HepG2 (cell line): Measurements from ENCODE around the gene MNX1. TPM values are rescaled to one million over a fixed set of nuclear protein-coding genes. Genes with fewer than 3 reads are reported as not detected.

Source experiments
- CEBPG ChIP-seq: IDR thresholded peaks from 2 replicates; pipeline ENCODE4 v1.6.1; 2016
- CREBL2 ChIP-seq: sonication (generic); formaldehyde crosslinking; IDR thresholded peaks from 2 replicates; pipeline ENCODE4 v1.8.1; 2023; ENCODE audit warnings: missing genetic modification reagents, mild to moderate bottlenecking, borderline replicate concordance
- ETS1 ChIP-seq: sonication (generic); formaldehyde crosslinking; IDR thresholded peaks from 2 replicates; pipeline ENCODE4 v1.4.0; 2020; ENCODE audit warnings: missing genetic modification reagents
- HMG20A ChIP-seq: IDR thresholded peaks from 2 replicates; pipeline ENCODE4 v1.6.1; 2016; ENCODE audit warnings: borderline replicate concordance
- NKX3-1 ChIP-seq: sonication (generic); formaldehyde crosslinking; IDR thresholded peaks from 2 replicates; pipeline ENCODE4 v1.5.0; 2020; ENCODE audit warnings: missing genetic modification reagents
- NR0B2 ChIP-seq: sonication (generic); formaldehyde crosslinking; IDR thresholded peaks from 2 replicates; pipeline ENCODE4 v1.4.0; 2020; ENCODE audit warnings: mild to moderate bottlenecking, missing genetic modification reagents
- PHF20 ChIP-seq: sonication (generic); formaldehyde crosslinking; IDR thresholded peaks from 2 replicates; pipeline ENCODE4 v1.5.0; 2020; ENCODE audit warnings: mild to moderate bottlenecking, missing genetic modification reagents
- PHF21A ChIP-seq: sonication (generic); formaldehyde crosslinking; IDR thresholded peaks from 2 replicates; pipeline ENCODE4 v1.5.0; 2020; ENCODE audit warnings: mild to moderate bottlenecking, missing genetic modification reagents
- SMARCC2 ChIP-seq: fragments of 450-650 bp; IDR thresholded peaks from 2 replicates; pipeline ENCODE4 v1.6.1; 2017; ENCODE audit warnings: antibody characterized with exemption, mild to moderate bottlenecking
- TEAD3 ChIP-seq: optimal IDR thresholded peaks from 2 replicates; pipeline ENCODE3; 2016; ENCODE audit warnings: borderline replicate concordance
- ZNF296 ChIP-seq: sonication (generic); formaldehyde crosslinking; conservative IDR thresholded peaks from 2 replicates; pipeline ENCODE4 v1.5.0; 2020; ENCODE audit warnings: mild to moderate bottlenecking, missing genetic modification reagents
- ZNF570 ChIP-seq: sonication (generic); formaldehyde crosslinking; IDR thresholded peaks from 2 replicates; pipeline ENCODE4 v1.4.0; 2020; ENCODE audit warnings: mild to moderate bottlenecking, missing genetic modification reagents, borderline replicate concordance
- ZNF609 ChIP-seq: sonication (generic); formaldehyde crosslinking; IDR thresholded peaks from 2 replicates; pipeline ENCODE4 v1.4.0; 2020; ENCODE audit warnings: mild to moderate bottlenecking, missing genetic modification reagents, borderline replicate concordance
- ZNF646 ChIP-seq: sonication (generic); formaldehyde crosslinking; IDR thresholded peaks from 2 replicates; pipeline ENCODE4 v1.9.0; 2021; ENCODE audit warnings: mild to moderate bottlenecking, missing genetic modification reagents
- polyA plus RNA-seq, 8 experiments: library from polyadenylated mRNA; depleted of rRNA in 3 of 8; stranded (reverse) in 7 of 8; unstranded in 1 of 8; fragments of >200 nt; fragmentation: Illumina TruSeq in 4 of 8; extraction: Trizol in 4 of 8; gene quantifications; 2 replicates each; pipeline versions ENCODE4 v1.2.1 to v1.2.3, GENCODE V29; 2011 to 2016; ENCODE audit warnings: low read depth in 4 of 8, missing spikeins in 1 of 8, mixed read lengths in 1 of 8; ENCODE audit not compliant: insufficient read depth in 1 of 8
- total RNA-seq, 5 experiments: library from RNA; depleted of rRNA; stranded (reverse); fragments of >200 nt; fragmentation: Illumina TruSeq; extraction: Trizol; gene quantifications; 2 replicates each; pipeline ENCODE4 v1.2.3, GENCODE V29; 2016; ENCODE audit warnings: low read depth in 1 of 5

Gene MNX1
- total and polyA plus RNA-seq, 2 of the 13 experiments (the other 11 are each of a cell fraction or from before 2014, with no cell fraction given) = 0.94 to 6.1 TPM

- 0 out of 2 replicates have a peak, but pooled peaks have one; percentile 60 for TF ChIP-seq NR0B2
- TF ChIP-seq PHF20 = no peak
- TF ChIP-seq CEBPG = peak; percentile 33; the same call in 1 of the 2 replicates
- TF ChIP-seq TEAD3 (CRISPR knock-in tag) = no peak
- no peak for TF ChIP-seq ZNF570 (CRISPR knock-in tag)
- peak; percentile 96 for TF ChIP-seq ZNF609 (CRISPR knock-in tag)
- TF ChIP-seq SMARCC2 = no peak
- peak; percentile 80; the same call in 1 of the 2 replicates for TF ChIP-seq ZNF296 (CRISPR knock-in tag)
- no peak for TF ChIP-seq CREBL2 (CRISPR knock-in tag)
- TF ChIP-seq ZNF646 (CRISPR knock-in tag) = no peak
- peak; percentile 67 for TF ChIP-seq PHF21A (CRISPR knock-in tag)
- no peak for TF ChIP-seq ETS1 (CRISPR knock-in tag)
- 0 out of 2 replicates have a peak, but pooled peaks have one; percentile 71 for TF ChIP-seq NKX3-1 (CRISPR knock-in tag)
- TF ChIP-seq HMG20A (CRISPR knock-in tag) = peak; percentile 75
These were observed 1.1 kb upstream of the MNX1 start (continued) for GRCh38 chr7:157011333-157012112.
